Tongue (tissue), 2 donors: Measurements from ENCODE around the gene SEMA5A. TPM values are rescaled to one million over a fixed set of nuclear protein-coding genes. Genes with fewer than 3 reads are reported as not detected.

ENCODE experiments used
- DNase-seq: peaks from one replicate; pipeline ENCODE4 v3.0.0-alpha.2; 2015
- total RNA-seq: library from RNA; depleted of rRNA; stranded (reverse); fragments of >200 nt; gene quantifications from one replicate; pipeline ENCODE4 v1.2.3, GENCODE V29; 2014

Gene SEMA5A
- total RNA-seq, 1 donor from 2014 or later = 40.3 TPM

- no peak for DNase-seq
Measured at GRCh38 chr5:9105851-9106250, 440.0 kb downstream of the SEMA5A start.

- no peak for DNase-seq
Measured at GRCh38 chr5:9104571-9105339, 441.1 kb downstream of the SEMA5A start.

DNA sequence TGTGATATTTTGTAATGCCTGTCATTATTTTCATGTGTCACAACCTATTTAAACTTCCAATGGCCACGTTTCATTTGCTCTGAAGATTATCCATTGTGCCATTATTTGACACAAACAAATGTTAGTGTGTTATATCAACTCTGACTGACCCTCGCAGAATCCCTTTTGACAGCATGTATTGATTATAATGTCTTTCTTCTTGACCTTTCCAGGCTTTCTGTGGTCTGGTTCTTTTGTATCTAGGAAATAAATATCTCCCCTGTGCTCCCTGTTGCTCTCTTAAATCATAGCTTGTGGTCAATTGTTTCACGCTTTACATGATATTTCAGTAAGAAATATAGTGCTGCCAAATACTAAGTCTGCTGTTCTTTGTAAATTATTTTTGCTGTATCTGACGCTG lies 442.6 kb downstream of the SEMA5A start:
- no peak for DNase-seq

GRCh38 chr5:9099689-9100088 lies 446.2 kb downstream of the SEMA5A start:
- DNase-seq = no peak

DNA sequence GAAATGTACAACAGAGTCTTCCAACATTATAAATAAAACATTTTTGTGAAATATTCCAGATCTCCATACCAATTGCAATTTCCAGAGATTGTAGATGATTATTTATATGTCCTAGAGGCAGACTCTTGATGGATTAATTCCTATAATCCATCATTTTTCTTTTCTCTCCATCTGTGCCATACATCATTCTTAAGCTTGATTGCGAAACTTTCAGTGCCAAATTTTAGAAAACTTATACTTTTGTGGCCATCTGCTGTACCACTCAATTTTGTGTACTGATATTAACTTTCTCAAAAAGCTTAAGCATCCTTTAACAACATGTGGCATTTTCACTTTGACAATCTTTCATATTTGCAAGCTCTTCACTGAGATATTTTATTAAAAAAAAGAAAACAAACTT lies 446.9 kb downstream of the SEMA5A start:
- DNase-seq = no peak

GRCh38 chr5:9094582-9094981 lies 451.3 kb downstream of the SEMA5A start:
- DNase-seq = peak; percentile 12

GRCh38 chr5:9091896-9092662 lies 453.8 kb downstream of the SEMA5A start:
- no peak for DNase-seq

GRCh38 chr5:9090381-9091026 lies 455.4 kb downstream of the SEMA5A start:
- no peak for DNase-seq

GRCh38 chr5:9089893-9090292 lies 456.0 kb downstream of the SEMA5A start:
- no peak for DNase-seq

DNA sequence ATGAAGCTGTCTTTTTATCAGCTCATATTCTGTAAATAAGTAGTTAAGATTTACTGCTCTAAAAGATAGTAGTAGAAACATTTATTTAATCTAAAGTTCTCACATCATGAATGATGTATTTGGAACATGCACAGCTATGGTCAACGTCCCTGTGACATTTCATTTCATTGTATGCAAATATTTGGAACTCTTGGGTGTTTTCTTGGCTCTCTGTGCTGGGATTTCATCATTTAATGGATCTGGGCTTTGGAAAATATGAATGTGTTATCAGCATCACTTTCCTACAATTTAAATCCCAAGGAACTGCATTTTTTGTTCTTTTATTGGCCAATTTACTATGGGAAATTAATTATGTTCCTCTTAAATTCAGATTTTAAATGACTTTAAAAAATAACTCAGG lies 462.9 kb downstream of the SEMA5A start:
- DNase-seq = no peak

DNA sequence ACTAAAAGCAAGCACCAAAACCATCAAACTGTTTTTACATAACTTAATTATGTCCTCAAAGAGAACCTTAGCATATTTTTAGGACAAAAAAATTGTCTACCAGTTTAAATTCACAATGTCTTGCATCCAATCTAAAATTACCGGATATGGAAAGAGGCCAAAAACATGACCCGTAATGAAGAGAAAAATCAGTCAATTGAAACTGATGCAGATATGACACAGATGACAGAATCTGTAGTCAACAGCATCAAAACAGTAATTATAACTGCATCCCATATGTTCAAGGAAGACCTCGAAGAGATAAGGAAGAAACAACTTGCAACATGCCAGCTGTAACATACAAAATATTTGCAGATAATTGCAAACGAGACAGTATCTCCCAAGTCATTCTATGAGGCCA lies 473.2 kb downstream of the SEMA5A start:
- no peak for DNase-seq

DNA sequence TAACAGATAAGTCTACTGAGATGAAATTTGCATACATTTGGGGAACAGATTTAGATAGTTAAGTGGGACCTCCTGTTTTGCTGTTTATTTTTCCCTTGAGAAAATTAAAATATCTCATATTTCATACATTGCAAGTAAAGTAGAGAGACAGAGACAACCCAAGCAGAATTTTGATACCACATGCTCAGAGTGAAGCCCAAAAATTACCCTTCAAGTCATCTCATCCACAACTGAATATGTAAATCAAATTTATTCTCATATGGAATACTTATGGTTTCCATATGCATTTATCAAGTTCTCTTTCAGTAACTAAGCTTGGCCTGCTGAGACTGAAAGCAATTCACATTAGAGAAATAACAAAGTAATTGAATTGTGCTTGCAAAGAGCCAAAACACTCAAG lies 474.4 kb downstream of the SEMA5A start:
- no peak for DNase-seq

DNA sequence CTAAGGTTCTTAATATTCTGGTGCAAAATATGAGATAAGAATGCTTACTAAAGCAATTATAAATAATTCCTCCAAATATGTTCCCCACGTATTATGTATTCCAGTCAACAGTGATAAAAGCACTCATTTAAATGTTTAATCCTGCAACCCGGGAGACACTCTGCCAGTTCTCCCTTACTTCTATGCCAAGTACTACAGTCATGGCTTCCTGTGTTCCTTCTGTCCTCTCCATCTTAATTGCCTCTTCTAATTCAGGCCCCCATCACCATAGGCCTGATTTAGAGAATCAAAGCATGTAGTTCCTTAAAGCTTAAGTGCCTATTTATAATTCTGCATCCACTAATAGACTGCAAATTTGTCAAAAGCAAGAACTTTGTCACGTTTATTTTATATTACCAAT lies 474.8 kb downstream of the SEMA5A start:
- no peak for DNase-seq

DNA sequence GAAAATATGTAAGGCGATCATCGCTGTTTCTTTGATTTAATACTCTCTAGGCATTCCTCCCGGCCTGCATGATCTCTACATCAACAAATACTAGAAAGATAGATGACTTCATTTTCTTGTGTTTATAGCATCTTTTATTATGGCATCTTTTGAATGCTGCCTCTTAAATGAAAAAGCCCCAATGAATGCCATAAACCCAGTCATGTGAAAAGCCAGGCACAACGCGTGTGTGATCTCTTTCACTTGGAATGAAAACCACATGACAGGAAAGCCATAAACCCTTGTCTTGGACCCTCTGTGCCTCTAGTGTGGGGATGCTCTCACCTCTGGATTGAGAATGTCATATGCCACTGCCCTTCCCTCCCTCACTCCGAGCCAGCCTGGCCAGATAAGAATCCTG lies 476.2 kb downstream of the SEMA5A start:
- no peak for DNase-seq

DNA sequence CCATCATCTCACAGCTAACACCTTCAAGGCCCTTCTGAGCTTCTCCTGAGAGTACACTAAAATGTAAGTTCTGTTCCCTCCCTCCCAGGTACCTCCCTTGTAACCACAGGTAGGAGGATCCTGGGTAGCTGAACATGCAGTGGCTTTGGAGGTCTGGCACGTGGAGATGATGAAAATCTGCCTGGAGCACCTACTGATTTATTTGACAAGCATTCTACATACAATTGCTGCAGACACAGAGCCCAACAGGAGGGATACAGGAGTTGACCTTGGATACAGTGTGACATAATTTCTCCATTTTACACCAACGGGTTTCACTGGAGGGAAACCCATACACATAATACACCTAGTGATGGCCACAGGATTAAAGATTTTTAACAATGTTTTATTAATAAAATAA lies 478.7 kb downstream of the SEMA5A start:
- no peak for DNase-seq

- DNase-seq = no peak
Measured at GRCh38 chr5:9066349-9066748, 479.5 kb downstream of the SEMA5A start.

- DNase-seq = no peak
Measured at GRCh38 chr5:9063615-9064245, 482.1 kb downstream of the SEMA5A start.

DNA sequence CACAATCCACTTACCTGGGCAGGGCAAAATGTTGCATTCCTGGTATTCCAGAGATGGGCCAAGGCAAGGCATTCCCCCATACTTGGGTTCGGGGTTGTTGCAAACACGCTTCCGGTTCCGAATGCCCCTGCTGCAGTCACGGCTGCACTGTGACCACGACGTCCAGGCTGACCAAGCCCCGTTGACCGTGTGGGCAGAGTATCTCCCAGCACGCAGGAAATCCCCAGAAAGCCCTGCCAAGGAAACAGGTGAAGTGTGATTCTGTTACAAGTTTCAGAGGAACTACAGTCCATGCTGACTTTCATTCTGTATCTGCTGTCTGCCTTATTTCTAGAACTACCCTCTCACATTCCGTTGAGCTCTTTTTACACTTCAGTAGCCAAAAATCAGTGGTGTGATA lies 483.0 kb downstream of the SEMA5A start:
- no peak for DNase-seq

GRCh38 chr5:9059920-9060691 lies 485.8 kb downstream of the SEMA5A start:
- no peak for DNase-seq

DNA sequence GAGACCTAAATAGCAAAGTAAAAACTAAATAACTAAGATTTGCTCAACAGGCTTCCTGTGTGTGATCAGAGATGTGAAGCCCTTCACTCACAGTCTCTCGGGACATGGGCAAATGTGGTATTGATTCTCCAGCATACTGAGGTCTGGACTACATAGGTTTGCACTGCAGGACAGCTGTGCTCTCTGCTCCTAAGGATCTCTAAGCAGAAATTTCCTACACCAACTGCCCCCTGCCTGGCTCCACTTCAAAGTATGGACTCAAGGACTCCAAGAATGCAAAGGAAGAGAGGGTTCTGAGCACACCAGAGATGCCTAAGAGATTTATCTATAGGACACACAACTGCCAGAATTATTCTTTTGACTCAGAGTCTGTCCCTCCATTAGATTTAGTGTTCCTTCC lies 487.2 kb downstream of the SEMA5A start:
- DNase-seq = no peak

DNA sequence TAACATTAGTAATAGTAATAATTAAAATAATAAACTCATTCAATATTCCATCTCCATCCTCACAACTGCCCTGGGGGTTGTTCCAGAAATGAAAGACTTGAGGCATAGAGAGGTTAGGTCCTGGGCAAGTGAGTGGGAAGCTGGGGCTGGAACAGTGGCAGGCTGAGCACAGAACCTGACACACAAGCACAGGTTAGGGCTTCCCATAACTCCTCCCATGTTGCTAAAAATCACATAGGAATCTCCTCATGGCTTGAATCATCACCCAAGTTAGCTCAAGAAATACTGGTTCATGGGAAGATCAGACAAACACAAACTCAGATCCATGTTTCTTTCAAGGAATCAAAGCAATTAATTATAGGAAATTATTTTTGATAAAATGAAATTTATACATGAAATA lies 487.7 kb downstream of the SEMA5A start:
- DNase-seq = no peak

GRCh38 chr5:9057406-9058000 lies 488.4 kb downstream of the SEMA5A start:
- no peak for DNase-seq
